ENCODE results near the gene PAGE1.

DNA sequence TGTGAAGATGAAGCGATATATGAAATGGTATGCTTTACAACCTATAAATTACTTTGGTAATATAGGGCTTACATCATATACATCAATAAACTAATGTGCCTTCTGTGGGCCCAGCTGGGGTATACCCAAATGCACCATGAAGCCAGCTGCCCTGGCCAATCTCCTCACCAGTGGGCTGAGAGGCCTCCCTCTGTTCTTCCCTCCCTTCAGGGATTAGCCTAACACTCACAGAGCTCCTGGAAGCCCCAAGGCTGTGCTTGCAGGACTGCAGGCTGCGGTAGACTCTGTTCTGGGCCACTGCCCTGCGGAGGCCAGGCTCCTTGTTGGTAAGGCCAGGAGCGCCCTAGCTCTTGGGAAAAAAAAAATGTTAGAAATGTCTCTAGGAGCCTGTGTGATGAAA is 33.9 kb downstream of the PAGE1 start:
- no peak for TF ChIP-seq CTCF (conservative IDR thresholded peaks at IDR 0.05)
- no peak for TF ChIP-seq ZFX (IDR thresholded peaks at IDR 0.05)

Measured in C4-2B (cell line).